ENCODE results near the gene DNASE1.
"Not testable (repeated sequence)": the region's sequence is repeated elsewhere in the genome, so short reads cannot be mapped to it uniquely, and the experiment has no call there.

Gene DNASE1, protein sequence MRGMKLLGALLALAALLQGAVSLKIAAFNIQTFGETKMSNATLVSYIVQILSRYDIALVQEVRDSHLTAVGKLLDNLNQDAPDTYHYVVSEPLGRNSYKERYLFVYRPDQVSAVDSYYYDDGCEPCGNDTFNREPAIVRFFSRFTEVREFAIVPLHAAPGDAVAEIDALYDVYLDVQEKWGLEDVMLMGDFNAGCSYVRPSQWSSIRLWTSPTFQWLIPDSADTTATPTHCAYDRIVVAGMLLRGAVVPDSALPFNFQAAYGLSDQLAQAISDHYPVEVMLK

DNA sequence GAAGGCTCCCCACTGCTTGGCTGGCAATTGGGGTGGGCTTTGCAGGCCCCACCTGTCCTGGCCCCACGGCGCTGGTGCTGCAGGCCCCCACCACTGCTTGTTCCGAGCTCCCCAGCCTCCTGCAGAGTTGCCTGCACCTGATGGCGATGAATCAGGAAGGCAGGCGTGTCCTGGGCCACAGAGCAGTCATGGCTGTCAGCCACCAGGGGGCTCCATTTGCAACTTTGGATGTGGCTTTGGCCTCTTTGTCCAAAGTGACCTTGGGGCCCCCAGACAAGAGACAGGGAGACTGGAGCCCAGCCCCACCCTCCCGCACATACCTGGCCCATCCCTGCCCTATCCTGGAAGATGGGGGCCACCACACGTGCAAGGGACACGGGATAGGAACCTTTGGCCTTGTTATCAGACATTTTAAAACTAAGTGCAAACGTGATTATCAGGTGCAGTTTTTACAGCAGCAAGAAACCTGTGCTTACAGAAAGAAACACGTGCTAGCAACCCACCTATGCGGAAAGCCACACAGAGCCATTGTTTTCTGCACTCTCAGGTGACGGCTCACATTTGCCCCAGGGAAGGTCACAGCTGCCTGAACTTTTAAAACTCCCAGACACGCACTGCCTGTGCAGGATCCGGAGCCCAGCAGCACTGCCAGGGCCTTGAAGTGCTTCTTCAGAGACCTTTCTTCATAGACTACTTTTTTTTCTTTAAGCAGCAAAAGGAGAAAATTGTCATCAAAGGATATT is at the start of gene DNASE1:
DNASE1 (plus strand) TSS at position 443 of the 743 bp plus-strand sequence. CDS start 683 bp downstream, outside the sequence.
- DNase-seq = peak in 19 of 58 donors; percentile 3 to 36 (median 13)

DNA sequence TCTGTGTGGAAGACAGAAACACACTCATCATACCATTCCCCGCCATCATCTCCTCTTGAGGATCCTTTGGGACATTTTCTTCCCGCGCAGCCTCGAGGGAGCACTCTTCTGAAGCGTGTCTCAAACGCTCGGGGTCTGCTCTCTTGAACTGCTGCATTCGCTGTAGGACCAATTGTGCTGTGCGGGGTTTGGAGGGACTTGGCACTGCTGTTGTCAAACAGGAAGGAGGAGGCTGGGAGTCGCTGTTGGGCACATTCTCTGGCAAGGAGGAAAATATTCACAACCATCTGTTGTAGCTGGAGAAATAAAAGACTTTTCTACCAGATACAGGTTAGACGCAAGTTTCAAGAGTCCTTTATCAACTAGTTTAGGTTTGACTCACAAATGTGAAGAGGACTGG is 48.0 kb upstream of the DNASE1 start:
- DNase-seq = peak in 4 of 58 donors; percentile 4 to 44 (median 14)

DNA sequence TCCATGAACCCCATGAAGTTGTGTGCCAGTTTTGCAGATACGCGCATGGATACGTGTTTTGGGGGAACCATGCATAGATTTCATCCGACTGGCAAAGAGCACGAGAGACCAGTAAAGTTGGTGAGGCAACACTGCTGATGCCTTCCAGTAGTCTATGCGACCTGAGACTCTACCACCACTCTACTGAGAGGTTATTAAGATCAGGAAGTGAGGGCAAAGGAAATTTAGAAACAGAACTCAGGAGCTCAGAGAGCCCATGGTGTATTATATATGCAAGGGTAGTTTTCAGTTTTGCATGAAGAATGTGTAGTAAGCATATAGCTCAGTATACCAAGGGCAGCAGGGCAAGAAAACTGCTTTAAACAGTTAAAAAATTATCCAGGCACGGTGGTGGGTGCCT is 47.3 kb upstream of the DNASE1 start:
- DNase-seq = no peak

DNA sequence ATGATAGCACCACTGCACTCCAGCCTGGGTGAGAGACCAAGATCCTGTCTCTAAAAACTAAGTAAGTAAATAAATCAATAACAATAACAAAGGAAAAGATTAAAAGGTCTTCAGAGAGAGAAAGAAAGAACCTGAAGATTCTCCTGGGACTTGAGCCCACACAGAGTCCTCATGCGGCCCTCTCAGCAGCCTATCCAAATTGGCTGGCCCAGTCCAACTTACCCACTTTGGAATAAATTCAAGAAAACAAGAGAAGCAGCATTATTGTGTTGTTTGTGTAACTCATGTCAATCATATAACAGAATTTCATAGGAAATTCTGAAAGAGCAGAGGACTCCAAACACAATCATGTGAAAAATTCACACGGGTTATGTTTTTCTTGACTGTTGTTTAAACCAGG is 46.9 kb upstream of the DNASE1 start:
- no peak for DNase-seq

DNA sequence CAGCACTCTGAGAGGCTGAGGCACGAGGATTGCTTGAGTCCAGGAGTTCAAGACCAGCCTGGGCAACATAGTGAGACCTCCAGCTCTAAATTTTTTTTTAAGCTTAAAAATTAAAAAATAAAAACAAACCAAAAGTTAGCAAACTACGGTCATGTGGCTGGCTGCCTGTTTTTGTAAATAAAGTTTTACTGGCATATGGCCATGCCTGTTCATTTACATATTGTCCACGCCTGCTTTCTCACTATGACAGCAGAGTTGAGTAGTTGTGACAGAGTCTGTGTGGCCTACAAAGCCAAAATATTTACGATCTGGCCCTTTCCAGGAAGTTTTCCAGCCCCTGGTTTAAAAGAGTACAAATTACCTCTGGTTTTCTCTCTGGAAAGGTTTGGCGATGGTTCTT is 46.4 kb upstream of the DNASE1 start:
- DNase-seq = no peak

DNA sequence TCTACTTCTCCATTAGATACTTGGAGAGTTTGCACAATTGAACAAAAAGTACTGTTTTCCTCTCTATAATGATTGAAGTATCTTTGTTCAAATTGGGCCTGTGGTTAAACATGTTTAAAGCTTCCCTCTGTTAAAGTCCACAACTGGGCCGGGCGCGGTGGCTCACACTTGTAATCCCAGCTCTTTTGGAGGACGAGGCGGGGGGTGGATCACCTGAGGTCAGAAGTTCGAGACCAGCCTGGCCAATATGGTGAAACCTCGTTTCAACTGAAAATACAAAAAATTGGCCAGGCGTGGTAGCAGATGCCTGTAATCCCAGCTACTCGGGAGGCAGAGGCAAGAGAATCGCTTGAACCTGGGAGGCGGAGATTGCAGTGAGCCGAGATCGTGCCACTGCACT is 45.5 kb upstream of the DNASE1 start:
- DNase-seq = not testable (repeated sequence)

DNA sequence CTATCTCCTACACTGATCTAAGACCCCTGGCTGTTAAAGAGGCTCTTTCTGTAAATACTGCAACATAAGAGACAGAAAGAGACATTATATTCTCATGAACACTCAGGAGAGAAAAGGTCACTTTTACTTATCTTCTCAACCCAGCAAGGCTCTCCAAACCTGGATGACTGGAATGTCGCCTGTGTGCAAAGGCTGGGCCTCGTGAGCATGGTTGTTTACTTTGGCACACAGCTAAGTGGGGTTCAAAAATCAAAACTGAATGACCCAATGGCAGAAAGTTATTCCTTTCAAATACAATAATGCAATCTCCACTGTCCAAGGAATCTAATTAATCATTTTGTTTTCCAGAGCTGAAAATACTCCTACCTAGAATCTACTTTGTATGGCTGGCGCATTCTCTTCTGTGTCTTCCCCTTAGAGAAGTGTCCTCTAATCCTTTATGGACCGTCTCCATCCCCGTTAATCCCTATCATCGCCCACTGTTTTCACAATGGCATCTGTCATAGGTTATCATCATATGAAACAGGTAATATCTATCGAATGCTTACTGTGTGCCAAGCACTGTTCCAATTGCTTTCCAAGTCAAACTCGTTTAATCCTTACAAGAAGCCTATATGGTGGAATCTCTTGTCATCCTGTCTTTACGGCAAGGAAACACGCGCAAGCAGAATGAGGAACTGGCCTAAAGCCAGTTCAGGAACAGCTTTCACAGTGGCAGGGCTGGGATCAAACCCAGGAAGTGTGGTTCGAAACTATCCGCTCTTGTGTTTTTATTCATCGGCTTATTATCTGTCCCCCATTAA is 44.4 kb upstream of the DNASE1 start:
- DNase-seq = no peak

DNA sequence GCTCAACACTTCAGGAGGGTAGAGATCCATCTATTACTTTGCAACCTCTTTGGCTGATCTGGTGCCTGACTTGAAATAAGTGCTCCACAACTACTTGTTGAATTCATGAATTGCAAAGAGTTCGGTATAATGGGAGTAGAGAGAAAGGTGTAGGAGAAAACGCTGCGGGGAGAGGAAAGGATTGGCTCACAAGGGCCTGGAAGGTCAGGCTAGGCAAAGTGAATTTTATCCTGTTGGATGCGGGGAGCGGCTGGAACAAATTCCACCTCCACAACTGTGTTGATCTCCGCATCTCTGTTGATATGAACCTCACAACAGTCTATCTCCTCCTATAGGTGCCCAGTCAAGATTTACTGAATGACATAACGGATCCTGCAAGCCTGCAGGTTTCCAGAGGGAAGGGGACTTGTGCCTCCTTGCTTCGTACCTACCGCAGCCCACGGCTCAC is 43.8 kb upstream of the DNASE1 start:
- DNase-seq = peak in 1 of 58 donors; percentile 27

DNA sequence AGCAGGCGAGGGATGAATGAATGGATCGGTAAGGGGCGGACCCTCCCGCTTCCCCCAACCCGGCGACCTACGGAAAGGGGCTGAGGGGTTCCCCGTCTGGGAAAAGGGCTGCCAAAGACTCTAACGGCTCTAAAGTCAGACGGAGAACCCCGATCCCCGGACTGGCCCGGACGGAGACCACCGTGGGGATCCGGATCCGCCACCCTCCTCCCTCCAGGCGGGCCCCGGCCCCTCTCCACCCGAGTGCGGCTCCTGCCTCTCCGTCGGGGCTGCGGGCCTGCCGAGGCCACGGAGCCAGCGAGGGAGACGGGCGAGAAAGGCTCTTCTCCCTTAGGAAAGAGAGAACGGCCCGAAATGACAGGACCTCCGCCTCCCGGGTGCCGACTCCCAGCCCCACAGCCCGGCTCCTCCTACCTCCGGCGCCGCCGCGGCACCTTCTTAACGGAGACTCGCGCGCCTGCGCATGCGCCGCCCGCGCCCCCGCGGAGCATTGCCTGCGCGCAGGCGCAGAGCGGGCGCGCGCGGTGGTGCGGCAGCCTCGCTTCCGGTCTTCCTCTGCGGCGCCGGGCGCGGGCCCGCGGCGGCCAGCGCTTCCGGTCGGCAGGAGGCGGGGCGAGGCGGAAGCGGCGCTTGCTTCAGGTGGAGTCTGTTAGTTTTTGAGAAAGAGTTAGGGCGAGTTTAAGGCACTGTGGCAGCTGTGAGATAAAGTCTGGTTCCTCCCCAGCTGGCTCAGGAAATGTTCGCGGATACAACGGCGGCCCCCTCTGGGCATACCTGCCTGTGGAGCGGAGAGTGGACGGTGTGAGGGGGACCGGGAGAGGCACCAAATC is 43.1 kb upstream of the DNASE1 start, which contains the start of gene SLX4:
SLX4 (minus strand) TSS at position 461 of the 830 bp plus-strand sequence. CDS start 2,642 bp downstream, outside the sequence.
- DNase-seq = peak in 57 of 58 donors; percentile 26 to 88 (median 78)

DNA sequence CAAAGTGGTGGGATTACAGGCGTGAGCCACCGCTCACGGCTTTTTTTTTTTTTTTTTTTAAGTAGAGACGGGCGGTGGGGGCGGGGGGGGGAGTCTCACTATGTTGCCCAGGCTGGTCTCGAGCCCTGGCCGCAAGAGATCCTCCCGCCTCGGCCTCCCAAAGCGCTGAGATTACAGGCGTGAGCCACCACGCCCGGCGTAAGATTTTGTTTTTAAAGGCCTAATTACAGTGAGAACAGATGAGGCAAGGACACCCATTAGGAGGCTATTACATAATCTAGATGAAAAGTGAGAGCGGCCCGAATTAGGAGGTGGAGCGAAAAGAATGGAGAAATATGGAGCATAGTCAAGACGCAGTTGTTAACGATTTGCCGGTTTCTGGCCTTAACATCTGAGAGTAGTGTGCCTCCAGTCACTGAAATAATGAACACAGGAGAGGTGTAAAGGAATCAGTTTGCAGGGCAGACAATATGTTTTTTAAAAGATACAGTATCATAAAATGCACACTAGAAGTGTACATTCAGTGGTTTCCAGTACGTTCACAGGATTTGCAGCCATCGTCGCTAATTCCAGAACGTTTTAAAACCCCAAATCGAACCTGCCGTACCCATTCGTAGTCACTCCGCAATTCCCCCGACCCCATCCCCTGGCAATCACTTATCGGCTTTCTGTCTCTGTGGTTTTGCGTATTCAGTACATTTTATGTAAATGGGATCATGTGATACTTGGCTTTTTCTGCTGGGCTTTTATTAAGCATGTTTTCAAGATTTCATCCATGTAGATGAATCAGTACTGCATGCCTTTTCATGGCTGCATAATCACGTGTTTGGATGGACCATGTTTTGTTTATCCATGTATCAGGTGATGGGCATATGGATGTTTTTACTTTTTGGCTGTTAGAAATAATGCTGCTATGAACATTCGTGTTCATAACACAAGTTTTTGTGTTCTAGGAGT is 41.7 kb upstream of the DNASE1 start:
- DNase-seq = no peak

DNA sequence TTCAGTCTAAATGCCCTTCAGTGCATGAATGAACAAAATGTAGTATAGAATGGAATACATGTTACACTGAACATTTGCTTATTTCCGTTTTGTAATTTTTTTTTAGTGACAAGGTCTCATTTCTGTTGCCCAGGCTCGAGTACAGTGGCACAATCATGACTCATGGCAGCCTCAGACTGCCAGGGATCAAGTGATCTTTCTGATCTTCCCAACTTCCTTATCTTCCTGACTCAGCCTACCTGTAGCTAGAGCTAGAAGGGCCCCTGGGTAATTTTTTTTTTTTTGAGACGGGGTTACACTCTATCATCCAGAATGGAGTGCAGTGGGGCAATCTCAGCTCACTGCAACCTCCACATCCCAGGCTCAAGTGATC is 35.7 kb upstream of the DNASE1 start:
- no peak for DNase-seq

DNA sequence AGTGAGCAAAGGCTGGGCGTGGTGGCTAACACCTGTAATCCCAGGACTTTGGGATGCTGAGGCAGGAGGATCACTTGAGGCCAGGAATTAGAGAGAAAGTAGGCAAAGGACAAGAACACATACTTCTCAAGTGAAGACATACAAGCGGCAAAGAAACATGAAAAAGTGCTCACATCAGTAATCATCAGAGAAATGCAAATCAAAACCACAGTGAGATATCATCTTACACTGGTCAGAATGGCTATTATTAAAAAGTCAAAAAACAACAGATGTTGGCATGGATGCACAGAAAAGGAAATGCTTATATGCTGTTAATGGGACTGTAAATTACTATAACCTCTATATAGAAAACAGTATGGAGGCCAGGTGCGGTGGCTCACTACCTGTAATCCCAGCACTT is 30.8 kb upstream of the DNASE1 start:
- no peak for DNase-seq

DNA sequence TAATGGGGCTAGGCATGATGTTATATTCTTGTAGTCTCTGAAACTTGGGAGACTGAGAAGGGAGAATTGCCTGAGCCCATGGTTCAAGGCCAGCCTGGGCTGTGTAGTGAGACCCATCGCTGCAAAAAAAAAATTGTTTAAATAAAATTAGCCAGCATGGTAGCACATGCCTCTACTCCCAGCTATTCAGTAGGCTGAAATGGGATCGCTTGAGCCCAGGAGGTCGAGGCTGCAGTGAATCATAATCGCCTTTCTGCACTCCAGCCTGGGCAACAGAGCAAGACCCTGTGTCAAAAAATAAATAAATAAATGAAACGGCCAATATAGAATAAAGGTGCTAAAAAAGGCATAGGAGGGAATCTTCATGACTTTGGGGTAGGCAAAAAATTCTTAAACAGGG is 29.2 kb upstream of the DNASE1 start:
- no peak for DNase-seq

DNA sequence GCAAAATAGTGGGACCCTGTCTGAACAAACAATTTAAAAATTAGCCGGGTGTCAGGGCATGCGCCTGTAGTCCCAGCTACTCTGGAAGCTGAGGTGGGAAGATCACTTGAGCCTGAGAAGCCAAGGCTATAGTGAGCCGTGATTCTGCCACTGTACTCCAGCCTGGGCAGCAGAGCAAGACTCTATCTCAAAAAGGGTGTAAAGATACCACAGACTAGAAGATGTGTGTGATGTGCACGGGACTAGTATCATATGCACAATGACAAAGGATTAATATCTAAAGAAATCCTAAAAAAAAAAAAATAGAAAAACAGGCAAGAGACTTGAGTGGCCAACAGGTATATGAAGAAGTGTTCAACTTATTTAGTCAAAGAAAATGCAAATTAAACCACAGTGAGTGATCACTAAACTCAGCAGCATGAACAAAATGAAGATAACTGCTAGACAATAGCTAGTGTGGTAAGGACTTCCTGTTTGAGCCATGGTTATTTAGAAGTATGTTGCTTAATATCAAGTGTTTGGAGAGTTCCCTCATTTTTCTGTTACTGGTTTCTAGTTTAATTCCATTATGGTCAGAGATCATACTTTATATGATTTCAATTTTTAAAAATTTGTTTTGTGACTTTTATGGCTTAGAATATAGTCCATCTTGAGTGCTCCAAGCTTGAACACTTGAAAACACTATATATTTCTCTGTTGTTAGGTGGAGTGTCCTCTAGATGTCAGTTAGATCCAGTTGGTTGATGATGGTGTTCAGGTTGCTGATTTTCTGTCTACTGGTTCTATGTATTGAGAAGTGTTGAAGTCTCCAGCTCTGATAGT is 28.4 kb upstream of the DNASE1 start:
- DNase-seq = no peak

DNA sequence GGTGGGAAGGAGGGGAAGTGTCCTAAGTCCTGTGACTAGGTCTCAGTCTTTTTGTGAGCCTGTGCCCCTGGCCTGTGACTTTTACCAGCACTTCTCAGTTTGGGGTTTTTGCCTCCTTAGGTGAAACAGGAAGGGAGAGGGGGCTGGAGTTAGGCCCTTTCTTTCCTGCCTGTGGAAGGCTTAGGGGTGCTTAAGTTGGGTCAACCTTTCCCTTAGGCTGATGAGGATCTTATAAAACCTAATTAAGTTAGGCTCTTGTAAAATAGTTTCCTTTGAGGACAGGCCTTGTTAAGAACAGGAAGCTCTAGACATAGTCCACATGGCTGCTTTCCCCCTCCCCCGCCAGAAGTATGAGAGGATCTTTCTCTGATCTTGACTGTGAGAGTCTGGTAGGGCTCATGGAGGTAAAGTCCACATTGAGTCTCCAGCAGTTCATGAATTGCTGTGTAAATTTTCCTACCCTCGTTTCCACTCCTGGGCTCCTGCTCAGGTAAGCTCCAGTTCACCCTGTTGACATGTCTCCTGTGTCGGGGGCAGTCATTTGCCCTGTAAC is 17.0 kb upstream of the DNASE1 start:
- no peak for DNase-seq

DNA sequence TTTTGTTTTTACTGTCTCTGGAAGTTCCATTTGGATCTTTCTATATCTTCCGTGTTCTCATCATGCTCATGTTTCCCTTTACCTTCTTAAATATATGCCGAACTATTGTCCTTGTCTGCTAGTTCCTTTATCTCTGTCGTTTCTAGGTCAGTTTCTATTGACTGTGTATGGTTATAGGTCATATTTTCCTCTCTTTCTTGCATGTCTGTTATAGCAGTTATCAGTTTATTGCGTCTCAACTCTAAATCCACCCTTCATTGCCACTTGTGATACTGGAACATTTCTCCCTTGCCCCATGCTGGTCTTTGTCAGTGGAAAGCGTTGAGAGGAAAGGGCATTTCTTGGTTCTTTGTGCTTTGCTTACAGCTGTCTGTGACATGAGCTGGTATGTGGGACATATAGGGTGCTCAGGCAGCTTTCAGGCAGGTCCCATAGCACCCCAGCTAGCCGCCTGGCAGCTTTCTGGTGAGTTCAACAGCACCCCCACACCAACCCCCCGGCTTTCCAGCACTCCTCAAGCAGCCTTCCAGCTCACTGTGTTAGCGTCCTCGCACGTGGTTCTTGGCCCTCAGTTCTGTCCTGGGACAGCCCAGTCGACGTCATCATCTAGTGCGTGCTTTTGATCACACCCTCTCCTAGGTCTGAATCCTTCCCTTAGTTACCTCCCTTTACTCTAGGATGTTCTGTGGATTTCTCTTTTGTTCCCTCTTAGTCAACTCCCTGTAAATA is 15.4 kb upstream of the DNASE1 start:
- no peak for DNase-seq

DNA sequence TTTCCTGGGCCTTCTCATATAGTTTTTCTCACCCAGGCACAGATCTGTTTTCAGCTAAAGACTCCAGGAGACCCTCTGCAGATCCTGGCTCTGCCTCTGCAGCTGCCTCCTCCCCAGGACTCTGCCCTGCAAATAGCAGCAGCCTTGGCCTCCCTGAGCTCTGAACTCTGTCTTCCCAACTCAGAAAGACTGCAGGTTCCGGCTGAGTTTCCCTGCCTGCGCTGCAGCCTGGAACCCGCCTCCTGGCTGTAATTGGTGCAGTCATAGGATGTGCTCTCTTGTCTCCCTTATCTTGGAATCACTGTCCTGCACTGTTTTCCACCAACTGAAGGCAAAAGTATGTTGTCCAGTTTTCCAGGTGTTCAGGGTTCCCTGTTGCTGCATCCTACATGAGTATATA is 14.3 kb upstream of the DNASE1 start:
- no peak for DNase-seq
